Measurements from ENCODE around the gene CXCL16. TPM values are rescaled to one million over a fixed set of nuclear protein-coding genes. Genes with fewer than 3 reads are reported as not detected.

Gene CXCL16
- total RNA-seq, 1 donor from 2014 or later: 2.2 TPM

DNA sequence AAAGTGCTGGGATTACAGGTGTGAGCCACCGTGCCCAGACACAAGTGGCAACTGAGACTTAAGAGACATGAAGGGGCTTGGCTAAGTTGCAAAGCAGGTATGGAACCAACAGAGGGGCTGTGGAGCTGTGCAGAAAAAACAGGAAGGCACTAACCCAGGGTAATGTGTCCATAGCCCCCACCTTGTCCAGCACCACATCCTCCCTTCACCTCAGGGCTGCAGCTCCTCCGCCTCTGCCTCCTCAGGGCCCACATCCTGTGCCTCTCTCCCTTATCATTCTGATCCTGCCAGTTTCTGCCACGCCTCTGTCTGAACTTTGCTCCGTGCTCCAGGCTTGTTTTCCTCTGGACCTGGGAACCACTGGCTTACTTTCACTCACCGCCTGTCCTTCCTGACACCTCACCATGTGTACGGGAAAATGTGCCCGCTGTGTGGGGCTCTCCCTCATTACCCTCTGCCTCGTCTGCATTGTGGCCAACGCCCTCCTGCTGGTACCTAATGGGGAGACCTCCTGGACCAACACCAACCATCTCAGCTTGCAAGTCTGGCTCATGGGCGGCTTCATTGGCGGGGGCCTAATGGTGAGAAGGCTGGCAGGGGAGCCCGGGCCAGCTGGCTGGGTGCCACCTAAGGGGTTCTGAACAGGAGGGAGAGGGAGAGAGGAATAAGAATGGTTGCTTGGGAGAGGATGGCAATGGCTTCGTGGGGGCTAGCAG, 31.9 kb upstream of the CXCL16 start, which contains the start of gene TM4SF5:
TSS of gene TM4SF5 (plus strand) at position 368 of the 716 bp plus-strand sequence. CDS start at position 405, 37 bp downstream.
- Histone ChIP-seq H3K4me3 (ENCODE audit: insufficient read depth, low read depth, low read length) (no peak within 1 kb of the TSS), H3K79me2 (ENCODE audit: insufficient read depth, low read length) (no peaks in the 10 kb centered on the region), H4K20me1 (ENCODE audit: insufficient read depth, low read length) (no peaks in the 10 kb centered on the region), H3K9me3 (ENCODE audit: insufficient read depth, low read depth, low read length) (no peaks in the 10 kb centered on the region), H3K36me3 (ENCODE audit: insufficient read depth, low read length) (no peaks in the 10 kb centered on the region), H3K27me3 (ENCODE audit: insufficient read depth, low read length) (peaks cover 21% of the 10 kb centered on the region), H3K4me1 (ENCODE audit: insufficient read depth, low read length) (no peaks in the 10 kb centered on the region), H3K4me2 (ENCODE audit: low read length) (no peak within 1 kb of the TSS), H3K9ac (ENCODE audit: low read length) (no peak within 1 kb of the TSS), H3K27ac (ENCODE audit: low read depth, low read length) (no peak within 1 kb of the TSS), H2AFZ (ENCODE audit: low read depth, low read length) (no peak within 1 kb of the TSS)
- Mint-ChIP-seq H3K36me3 (ENCODE audit: low read depth, unreplicated experiment) (no peaks in the 10 kb centered on the region), H3K4me3 (ENCODE audit: unreplicated experiment) (no peak within 1 kb of the TSS), H3K9me3 (ENCODE audit: unreplicated experiment) (no peaks in the 10 kb centered on the region), H3K27me3 (ENCODE audit: low read depth, unreplicated experiment) (peaks cover 38% of the 10 kb centered on the region), H3K4me1 (ENCODE audit: low read depth, unreplicated experiment) (no peaks in the 10 kb centered on the region), H3K27ac (ENCODE audit: unreplicated experiment) (no peak within 1 kb of the TSS)
- no peak for TF ChIP-seq EZH2 (IDR thresholded peaks at IDR 0.05; ENCODE audit: insufficient read depth, low read length)
- TF ChIP-seq, protein P1, sequence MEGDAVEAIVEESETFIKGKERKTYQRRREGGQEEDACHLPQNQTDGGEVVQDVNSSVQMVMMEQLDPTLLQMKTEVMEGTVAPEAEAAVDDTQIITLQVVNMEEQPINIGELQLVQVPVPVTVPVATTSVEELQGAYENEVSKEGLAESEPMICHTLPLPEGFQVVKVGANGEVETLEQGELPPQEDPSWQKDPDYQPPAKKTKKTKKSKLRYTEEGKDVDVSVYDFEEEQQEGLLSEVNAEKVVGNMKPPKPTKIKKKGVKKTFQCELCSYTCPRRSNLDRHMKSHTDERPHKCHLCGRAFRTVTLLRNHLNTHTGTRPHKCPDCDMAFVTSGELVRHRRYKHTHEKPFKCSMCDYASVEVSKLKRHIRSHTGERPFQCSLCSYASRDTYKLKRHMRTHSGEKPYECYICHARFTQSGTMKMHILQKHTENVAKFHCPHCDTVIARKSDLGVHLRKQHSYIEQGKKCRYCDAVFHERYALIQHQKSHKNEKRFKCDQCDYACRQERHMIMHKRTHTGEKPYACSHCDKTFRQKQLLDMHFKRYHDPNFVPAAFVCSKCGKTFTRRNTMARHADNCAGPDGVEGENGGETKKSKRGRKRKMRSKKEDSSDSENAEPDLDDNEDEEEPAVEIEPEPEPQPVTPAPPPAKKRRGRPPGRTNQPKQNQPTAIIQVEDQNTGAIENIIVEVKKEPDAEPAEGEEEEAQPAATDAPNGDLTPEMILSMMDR (IDR thresholded peaks at IDR 0.05; ENCODE audit: insufficient read depth, low read depth, low read length): no peak
- no peak for FAIRE-seq
- DNase-seq (ENCODE audit: low read depth): no peak

DNA sequence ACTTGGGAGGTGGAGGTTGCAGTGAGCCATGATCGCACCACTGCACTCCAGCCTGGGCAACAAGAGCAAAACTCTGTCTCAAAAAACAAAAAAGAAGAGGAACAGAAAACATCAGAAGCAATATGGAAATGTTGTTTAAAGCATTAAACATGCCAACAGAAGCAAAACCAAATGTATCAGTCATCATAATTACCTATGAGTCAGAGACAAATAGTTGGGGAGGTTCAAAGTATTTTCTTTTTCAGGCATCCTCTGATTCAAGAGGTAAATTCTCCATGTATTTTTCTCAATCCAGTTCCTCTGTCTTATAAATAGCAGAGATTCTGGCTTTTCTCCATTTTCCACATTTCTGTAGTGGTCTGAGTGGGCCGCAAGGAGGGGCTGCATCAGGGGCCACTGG, 29.9 kb upstream of the CXCL16 start:
- no peaks in the 10 kb centered on the region for H3K36me3 Mint-ChIP-seq (ENCODE audit: low read depth, unreplicated experiment)
- peaks cover 38% of the 10 kb centered on the region for H3K27me3 Mint-ChIP-seq (ENCODE audit: low read depth, unreplicated experiment)
- no peaks in the 10 kb centered on the region for H3K4me1 Mint-ChIP-seq (ENCODE audit: low read depth, unreplicated experiment)

More for the DNA sequence above, 29.9 kb upstream of the CXCL16 start:
- TF ChIP-seq, protein P1 (IDR thresholded peaks at IDR 0.05; ENCODE audit: insufficient read depth, low read depth, low read length): no peak
- TF ChIP-seq EZH2 (IDR thresholded peaks at IDR 0.05; ENCODE audit: insufficient read depth, low read length): no peak
- no peak overlapping the region for H3K4me3 Mint-ChIP-seq (ENCODE audit: unreplicated experiment)
- no peak overlapping the region for H3K4me2 ChIP-seq (ENCODE audit: low read length)
- H4K20me1 ChIP-seq (ENCODE audit: insufficient read depth, low read length): no peaks in the 10 kb centered on the region
- H3K9ac ChIP-seq (ENCODE audit: low read length): no peak overlapping the region
- no peak for FAIRE-seq
- H3K4me3 ChIP-seq (ENCODE audit: insufficient read depth, low read depth, low read length): no peak overlapping the region
- no peaks in the 10 kb centered on the region for H3K36me3 ChIP-seq (ENCODE audit: insufficient read depth, low read length)
- no peak overlapping the region for H3K27ac Mint-ChIP-seq (ENCODE audit: unreplicated experiment)
- no peak overlapping the region for H3K27ac ChIP-seq (ENCODE audit: low read depth, low read length)
- H3K79me2 ChIP-seq (ENCODE audit: insufficient read depth, low read length): no peaks in the 10 kb centered on the region
- H3K9me3 ChIP-seq (ENCODE audit: insufficient read depth, low read depth, low read length): no peaks in the 10 kb centered on the region
- no peaks in the 10 kb centered on the region for H3K9me3 Mint-ChIP-seq (ENCODE audit: unreplicated experiment)
- DNase-seq (ENCODE audit: low read depth): peak; percentile 20
- no peaks in the 10 kb centered on the region for H3K4me1 ChIP-seq (ENCODE audit: insufficient read depth, low read length)
- H2AFZ ChIP-seq (ENCODE audit: low read depth, low read length): no peak overlapping the region
- H3K27me3 ChIP-seq (ENCODE audit: insufficient read depth, low read length): peaks cover 18% of the 10 kb centered on the region

All from astrocyte (in vitro differentiated cells and primary cell).